Common myeloid progenitor, CD34-positive (primary cell): ENCODE data around the gene EML2.

Experiments
- CTCF ChIA-PET: fragments of 350-600 bp; sonication (Branson Sonifier 250); formaldehyde crosslinking; loops from one replicate; lab custom pipeline; 2021; ENCODE audit warnings: antibody characterized with exemption; lab: Charles Lee
- POLR2A ChIA-PET: fragments of 350-600 bp; sonication (Branson Sonifier 250); formaldehyde crosslinking; loops from one replicate; lab custom pipeline; 2021; ENCODE audit warnings: antibody characterized with exemption; lab: Charles Lee
- DNase-seq, 3 donors: peaks; one replicate each; pipeline versions ENCODE4 v3.0.0 to v3.0.0-alpha.2; 2013
- H3K27ac ChIP-seq, 2 experiments: 1 replicate in 1 of 2; 2 replicates in 1 of 2; pipeline ENCODE4 v1.7.0; 2013; ENCODE audit warnings: inconsistent platforms in 2 of 2, low read length in 2 of 2, mild to moderate bottlenecking in 2 of 2, low read depth in 1 of 2, moderate library complexity in 1 of 2; ENCODE audit not compliant: severe bottlenecking in 2 of 2, insufficient read depth in 1 of 2, poor library complexity in 1 of 2
- H3K27me3 ChIP-seq, 5 experiments: replicated peaks in 2 of 5; 1 replicate in 3 of 5; 2 replicates in 2 of 5; pipeline versions ENCODE4 v1.6.1 to v1.7.0; 2013; ENCODE audit warnings: low read length in 4 of 5, mild to moderate bottlenecking in 2 of 5, moderate library complexity in 2 of 5, inconsistent platforms in 1 of 5; ENCODE audit not compliant: insufficient read depth in 5 of 5, control insufficient read depth in 4 of 5
- H3K36me3 ChIP-seq, 4 experiments: 1 replicate in 2 of 4; 2 replicates in 2 of 4; pipeline versions ENCODE4 v1.6.1 to v1.7.0; 2013; ENCODE audit warnings: low read length in 3 of 4, control low read depth in 1 of 4, mild to moderate bottlenecking in 1 of 4; ENCODE audit not compliant: control insufficient read depth in 4 of 4, insufficient read depth in 4 of 4
- H3K4me1 ChIP-seq, 4 experiments: 1 replicate in 3 of 4; 2 replicates in 1 of 4; pipeline versions ENCODE4 v1.6.1 to v1.7.1; 2013; ENCODE audit warnings: low read length in 3 of 4, mild to moderate bottlenecking in 3 of 4, control low read depth in 1 of 4, inconsistent platforms in 1 of 4, moderate library complexity in 1 of 4; ENCODE audit not compliant: control insufficient read depth in 4 of 4, insufficient read depth in 4 of 4; ENCODE audit errors: control extremely low read depth in 1 of 4
- H3K4me3 ChIP-seq, 7 experiments: 1 replicate in 4 of 7; 2 replicates in 3 of 7; pipeline versions ENCODE4 v1.5.1 to v1.7.0; 2013; ENCODE audit warnings: mild to moderate bottlenecking in 7 of 7, low read length in 6 of 7, moderate library complexity in 6 of 7, inconsistent platforms in 2 of 7, low read depth in 2 of 7, control low read depth in 1 of 7; ENCODE audit not compliant: insufficient read depth in 4 of 7, control insufficient read depth in 1 of 7; ENCODE audit errors: extremely low read depth in 1 of 7
- H3K9me3 ChIP-seq, 5 experiments: 1 replicate in 4 of 5; 2 replicates in 1 of 5; pipeline versions ENCODE4 v1.6.1 to v1.7.1; 2013; ENCODE audit warnings: low read length in 4 of 5, mild to moderate bottlenecking in 2 of 5, inconsistent platforms in 1 of 5, low read depth in 1 of 5, moderate library complexity in 1 of 5; ENCODE audit not compliant: control insufficient read depth in 4 of 5, insufficient read depth in 2 of 5; ENCODE audit errors: control extremely low read depth in 1 of 5
- WGBS: methylation state at CpG from one replicate; pipeline ENCODE4 v1.1.5; 2013; ENCODE audit not compliant: insufficient coverage; 5-methylcytosine and 5-hydroxymethylcytosine counted together

The EML2 gene

DNA sequence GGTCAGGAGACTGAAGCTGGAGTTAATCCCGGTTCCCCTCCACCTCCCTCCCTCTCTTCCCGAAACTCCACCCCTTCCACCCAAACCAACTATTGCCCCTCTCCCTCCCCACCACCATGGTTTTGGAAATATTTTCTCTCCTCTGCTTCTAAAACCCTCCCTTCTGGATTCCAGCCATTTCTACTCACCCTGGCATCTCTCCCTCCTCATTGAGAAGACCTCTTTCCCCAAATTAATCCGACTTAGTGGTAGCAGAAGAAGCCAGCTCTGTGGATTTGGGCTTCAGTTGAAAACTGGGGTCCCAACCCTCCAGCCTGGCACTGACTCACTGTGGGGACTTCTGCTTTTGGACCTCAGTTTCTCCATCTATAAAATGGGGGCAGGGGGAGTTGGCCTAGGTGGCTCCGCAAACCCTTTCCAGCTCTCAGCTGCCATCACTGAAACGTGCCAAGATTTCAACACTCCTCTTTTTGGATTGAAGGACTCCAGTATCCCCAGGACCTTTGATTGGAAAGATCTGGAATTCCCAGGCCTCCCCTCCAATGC, 38.8 kb downstream of the EML2 start:
- 79% methylated on average over 4 of the region's 5 CpGs for WGBS
- Histone ChIP-seq H3K36me3 (no peaks in the 10 kb centered on the region), H3K4me1 (peaks cover 8 to 29% (median 27%) of the 10 kb centered on the region in 4 experiments), H3K4me3 (no peak overlapping the region), H3K27ac (no peak overlapping the region), H3K27me3 (peaks cover 0 to 83% (median 36%) of the 10 kb centered on the region in 5 experiments), H3K9me3 (no peaks in the 10 kb centered on the region)
- peak in 1 of 3 donors; percentile 17 for DNase-seq
- POLR2A ChIA-PET: no interaction called here
- CTCF ChIA-PET: interaction anchor here (1.3 kb wide), 1 partner anchor 15 kb away, joined by 3 read pairs; no protein-coding TSS in a partner anchor

GRCh38 chr19:45599286-45599685, 39.9 kb downstream of the EML2 start:
- ChIA-PET CTCF (interaction anchor here (1.1 kb wide), 1 partner anchor 13 kb away, joined by 3 read pairs; no protein-coding TSS in a partner anchor), POLR2A (interaction anchor here (0.7 kb wide), 1 partner anchor 43 kb away, joined by 4 read pairs; no protein-coding TSS in a partner anchor)

GRCh38 chr19:45598267-45599001, 40.8 kb downstream of the EML2 start:
- 0% methylated on average over 14 of the region's 22 CpGs for WGBS
- CTCF ChIA-PET: interaction anchor here (1.1 kb wide), 1 partner anchor 12 kb away, joined by 3 read pairs; no protein-coding TSS in a partner anchor
- H3K36me3 ChIP-seq: no peaks in the 10 kb centered on the region
- POLR2A ChIA-PET: interaction anchor here (0.7 kb wide), 1 partner anchor 43 kb away, joined by 4 read pairs; no protein-coding TSS in a partner anchor
- no peaks in the 10 kb centered on the region for H3K9me3 ChIP-seq
- H3K27ac ChIP-seq: no peak overlapping the region
- peaks cover 0 to 79% (median 36%) of the 10 kb centered on the region in 5 experiments for H3K27me3 ChIP-seq
- no peak overlapping the region for H3K4me3 ChIP-seq
- peaks cover 8 to 29% (median 27%) of the 10 kb centered on the region in 4 experiments for H3K4me1 ChIP-seq
- DNase-seq: peak in 2 of 3 donors; percentile 38 to 45

More at GRCh38 chr19:45599286-45599685, 39.9 kb downstream of the EML2 start:
- 2% methylated on average over 11 of the region's 13 CpGs for WGBS
- no peak overlapping the region for H3K27ac ChIP-seq
- peaks cover 8 to 29% (median 27%) of the 10 kb centered on the region in 4 experiments for H3K4me1 ChIP-seq
- peak overlapping the region in 1 of 7 experiments; percentile 26 for H3K4me3 ChIP-seq
- no peak for DNase-seq
- peaks cover 0 to 83% (median 36%) of the 10 kb centered on the region in 5 experiments for H3K27me3 ChIP-seq
- H3K36me3 ChIP-seq: no peaks in the 10 kb centered on the region
- no peaks in the 10 kb centered on the region for H3K9me3 ChIP-seq

DNA sequence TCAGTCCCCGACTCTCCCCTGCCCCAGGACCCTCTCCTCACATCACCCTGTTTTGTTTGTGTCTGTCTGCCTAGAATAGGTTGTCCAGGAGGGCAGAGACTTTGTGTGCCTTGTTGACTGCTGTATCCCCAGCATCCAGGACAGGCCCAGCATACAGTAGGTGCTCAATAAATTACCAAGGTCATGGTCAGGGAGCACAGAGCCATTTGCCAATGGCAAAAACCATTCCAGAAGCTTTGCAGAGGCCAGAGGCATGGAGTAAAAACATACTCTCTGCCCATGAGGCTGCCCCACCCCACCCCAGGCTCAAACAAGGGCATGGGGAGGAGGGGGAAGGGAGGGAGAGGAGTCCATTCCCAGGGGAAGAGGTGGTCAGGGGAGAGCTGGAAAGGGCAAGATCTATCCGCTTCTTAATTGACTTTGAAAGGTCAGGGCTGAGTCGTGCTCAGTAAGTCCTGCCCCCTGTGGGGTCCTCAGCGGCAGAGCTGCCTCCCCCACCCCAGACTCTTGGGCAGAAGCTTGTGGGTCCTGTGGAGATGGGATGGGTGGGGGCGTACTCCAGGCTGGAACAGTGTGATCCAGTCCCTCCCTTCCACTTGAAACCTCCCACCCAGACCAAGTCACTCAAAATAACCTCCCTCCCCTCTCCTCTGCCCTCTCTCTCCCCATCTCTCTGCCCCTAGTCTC, 41.6 kb downstream of the EML2 start:
- Histone ChIP-seq H3K9me3 (no peaks in the 10 kb centered on the region), H3K27ac (no peak overlapping the region), H3K36me3 (no peaks in the 10 kb centered on the region), H3K4me3 (no peak overlapping the region), H3K27me3 (peaks cover 0 to 72% (median 33%) of the 10 kb centered on the region in 5 experiments), H3K4me1 (peaks cover 8 to 29% (median 27%) of the 10 kb centered on the region in 4 experiments)
- no peak for DNase-seq
- ChIA-PET POLR2A (no interaction called here), CTCF (interaction anchor here (1.1 kb wide), 1 partner anchor 41 kb away, joined by 3 read pairs; no protein-coding TSS in a partner anchor)
- WGBS: 40% methylated on average over 2 of the region's 5 CpGs

- WGBS: 92% methylated on average over 6 of the region's 6 CpGs
- Histone ChIP-seq H3K27me3 (peaks cover 0 to 67% (median 28%) of the 10 kb centered on the region in 5 experiments), H3K4me1 (peaks cover 8 to 32% (median 26%) of the 10 kb centered on the region in 4 experiments), H3K36me3 (no peaks in the 10 kb centered on the region), H3K4me3 (no peak overlapping the region), H3K9me3 (no peaks in the 10 kb centered on the region), H3K27ac (no peak overlapping the region)
- no peak for DNase-seq
- ChIA-PET POLR2A (no interaction called here), CTCF (interaction anchor here (1.5 to 2.3 kb wide), 2 partner anchors 11 to 47 kb away, joined by 4 to 12 read pairs; partner anchors contain the start of gene OPA3)
Measured at GRCh38 chr19:45595814-45596213, 43.4 kb downstream of the EML2 start.

DNA sequence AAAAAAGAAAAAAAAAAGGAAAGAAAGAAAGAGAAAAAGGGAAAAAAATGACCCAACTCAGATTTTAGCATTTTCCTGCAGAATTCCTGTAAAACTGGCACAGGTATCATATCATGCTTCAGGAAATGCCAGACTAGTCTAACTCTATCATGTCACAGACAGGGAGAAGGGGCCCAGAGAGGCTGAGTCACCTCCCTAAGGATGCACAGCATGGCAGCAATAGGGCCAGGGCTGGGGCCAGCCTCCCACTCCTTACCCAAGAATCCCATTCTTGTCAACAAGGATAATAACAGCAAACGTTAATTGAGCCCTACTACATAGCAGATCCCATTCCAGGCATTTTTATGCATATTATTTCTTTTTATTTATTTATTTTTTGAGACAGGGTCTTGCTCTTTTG, 45.7 kb downstream of the EML2 start:
- ChIA-PET POLR2A (interaction anchor here (0.6 kb wide), 1 partner anchor 550 kb away, joined by 3 read pairs; no protein-coding TSS in a partner anchor), CTCF (interaction anchor here (1.0 kb wide), 1 partner anchor 48 kb away, joined by 4 read pairs; no protein-coding TSS in a partner anchor)
- no peak for DNase-seq
- Histone ChIP-seq H3K4me1 (peaks cover 2 to 12% (median 9%) of the 10 kb centered on the region in 4 experiments), H3K27ac (no peak overlapping the region), H3K4me3 (no peak overlapping the region), H3K9me3 (no peaks in the 10 kb centered on the region), H3K27me3 (peaks cover 0 to 55% (median 15%) of the 10 kb centered on the region in 5 experiments), H3K36me3 (no peaks in the 10 kb centered on the region)
- no CpG with 5 or more reads among the region's 1 CpG for WGBS
